Vagina (tissue), 2 donors: ENCODE measurements around the gene MRPL50. TPM values are rescaled to one million over a fixed set of nuclear protein-coding genes. Genes with fewer than 3 reads are reported as not detected.
"Not testable (repeated sequence)": the region's sequence is repeated elsewhere in the genome, so short reads cannot be mapped to it uniquely, and the experiment has no call there.

Experiments
- DNase-seq, 2 donors: peaks; one replicate each; pipeline ENCODE4 v3.0.0-alpha.2; 2017; ENCODE audit errors: extremely low spot score in 2 of 2
- H3K27ac ChIP-seq: fragments of 200-600 bp; sonication (generic); one replicate; pipeline ENCODE4 v1.5.1; 2019
- H3K27me3 ChIP-seq: fragments of 200-600 bp; sonication (generic); one replicate; pipeline ENCODE4 v1.5.1; 2019
- H3K36me3 ChIP-seq, 2 donors: fragments of 200-600 bp; sonication (generic); one replicate each; pipeline ENCODE4 v1.5.1; 2017 to 2019
- H3K4me1 ChIP-seq: fragments of 200-600 bp; sonication (generic); one replicate; pipeline ENCODE4 v1.5.1; 2019
- H3K4me3 ChIP-seq, 2 donors: fragments of 200-600 bp; sonication (generic); 1 replicate in 1 of 2; 2 replicates in 1 of 2; pipeline ENCODE4 v1.5.1; 2016 to 2019
- H3K9me3 ChIP-seq: fragments of 200-600 bp; sonication (generic); one replicate; pipeline ENCODE4 v1.5.1; 2019
- CTCF ChIP-seq, 3 experiments: fragments of 450-650 bp in 2 of 3; fragments of 200-600 bp in 1 of 3; sonication (generic) in 1 of 3; IDR thresholded peaks; one replicate each; pipeline ENCODE4 v1.5.1; 2017 to 2019; ENCODE audit warnings: antibody characterized with exemption in 3 of 3, mild to moderate bottlenecking in 2 of 3, moderate library complexity in 2 of 3
- POLR2A ChIP-seq, 2 donors: fragments of 450-650 bp; IDR thresholded peaks; one replicate each; pipeline ENCODE4 v1.6.1; 2017; ENCODE audit warnings: antibody characterized with exemption in 2 of 2, mild to moderate bottlenecking in 2 of 2, moderate library complexity in 2 of 2
- POLR2AphosphoS5 ChIP-seq, 2 donors: sonication (generic); formaldehyde crosslinking; IDR thresholded peaks; one replicate each; pipeline ENCODE4 v1.9.0; 2017; ENCODE audit warnings: antibody characterized with exemption in 2 of 2, mild to moderate bottlenecking in 2 of 2, low read depth in 1 of 2; ENCODE audit not compliant: insufficient read depth in 1 of 2
- intact Hi-C: fragments of 100-400 bp; cut with DNase I; formaldehyde crosslinking; loops from one replicate; pipeline ENCODE4 v1.15.1; 2023
- total RNA-seq: library from RNA; depleted of rRNA; stranded (reverse); fragments of >200 nt; gene quantifications from one replicate; pipeline ENCODE4 v1.2.3, GENCODE V29; 2016

The MRPL50 gene
- total RNA-seq, 1 donor from 2014 or later, result 8.8 TPM

- Histone ChIP-seq H3K27ac (no peak overlapping the region), H3K9me3 (no peaks in the 10 kb centered on the region), H3K4me3 (no peak overlapping the region), H3K4me1 (peaks cover 27% of the 10 kb centered on the region), H3K36me3 (peaks cover 0 to 11% of the 10 kb centered on the region in 2 donors), H3K27me3 (no peaks in the 10 kb centered on the region)
- no peak for DNase-seq
- intact Hi-C loops, result loop anchor here (10.0 kb wide), 1 partner anchor 140 kb away; the partner anchor contains the start of gene RNF20
- no peak for TF ChIP-seq CTCF (IDR thresholded peaks at IDR 0.05)
- TF ChIP-seq POLR2AphosphoS5 (IDR thresholded peaks at IDR 0.05; ENCODE audit: insufficient read depth in 1 of 2, low read depth in 1 of 2), result no peak
- no peak for TF ChIP-seq POLR2A (IDR thresholded peaks at IDR 0.05)
Measured at GRCh38 chr9:101394687-101395086, 3.7 kb downstream of the MRPL50 start.

GRCh38 chr9:101393135-101393534, 5.3 kb downstream of the MRPL50 start:
- H3K36me3 ChIP-seq, result peaks cover 0 to 18% of the 10 kb centered on the region in 2 donors
- TF ChIP-seq POLR2A (IDR thresholded peaks at IDR 0.05) (no peak), POLR2AphosphoS5 (IDR thresholded peaks at IDR 0.05; ENCODE audit: insufficient read depth in 1 of 2, low read depth in 1 of 2) (no peak), CTCF (IDR thresholded peaks at IDR 0.05) (no peak)
- no peaks in the 10 kb centered on the region for H3K27me3 ChIP-seq
- DNase-seq, result no peak
- H3K9me3 ChIP-seq, result no peaks in the 10 kb centered on the region
- no peak overlapping the region for H3K27ac ChIP-seq
- H3K4me3 ChIP-seq, result no peak overlapping the region
- peaks cover 21% of the 10 kb centered on the region for H3K4me1 ChIP-seq
- intact Hi-C loops, result loop anchor here (10.0 kb wide), 1 partner anchor 142 kb away; the partner anchor contains the start of gene RNF20

DNA sequence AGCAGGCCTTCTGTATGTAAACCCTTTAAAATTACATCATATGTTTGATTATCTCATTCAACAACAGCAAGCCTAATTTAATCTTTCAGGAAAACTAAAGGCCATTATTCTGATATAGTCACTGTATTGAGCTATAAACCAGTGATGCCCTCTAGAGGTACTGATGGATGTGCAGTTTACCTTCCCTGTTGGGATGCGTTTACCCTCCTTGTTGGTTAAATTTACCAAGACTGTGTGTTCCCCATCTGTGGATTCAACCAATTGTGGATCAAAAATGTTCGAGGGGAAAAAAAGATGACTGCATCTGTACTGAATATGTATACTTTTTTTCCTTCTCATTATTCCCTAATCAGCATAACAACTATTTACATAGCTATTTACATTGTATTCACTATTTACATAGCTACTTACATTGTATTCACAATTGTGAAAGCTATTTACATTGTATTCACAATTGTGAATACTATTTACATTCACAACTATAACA, 9.9 kb downstream of the MRPL50 start:
- TF ChIP-seq POLR2A (IDR thresholded peaks at IDR 0.05) (no peak), CTCF (IDR thresholded peaks at IDR 0.05) (no peak), POLR2AphosphoS5 (IDR thresholded peaks at IDR 0.05; ENCODE audit: insufficient read depth in 1 of 2, low read depth in 1 of 2) (no peak)
- intact Hi-C loops, result no loop called here
- Histone ChIP-seq H3K4me1 (no peaks in the 10 kb centered on the region), H3K27ac (no peak overlapping the region), H3K36me3 (peaks cover 0 to 18% of the 10 kb centered on the region in 2 donors), H3K27me3 (no peaks in the 10 kb centered on the region), H3K9me3 (no peaks in the 10 kb centered on the region), H3K4me3 (no peak overlapping the region)
- no peak for DNase-seq

DNA sequence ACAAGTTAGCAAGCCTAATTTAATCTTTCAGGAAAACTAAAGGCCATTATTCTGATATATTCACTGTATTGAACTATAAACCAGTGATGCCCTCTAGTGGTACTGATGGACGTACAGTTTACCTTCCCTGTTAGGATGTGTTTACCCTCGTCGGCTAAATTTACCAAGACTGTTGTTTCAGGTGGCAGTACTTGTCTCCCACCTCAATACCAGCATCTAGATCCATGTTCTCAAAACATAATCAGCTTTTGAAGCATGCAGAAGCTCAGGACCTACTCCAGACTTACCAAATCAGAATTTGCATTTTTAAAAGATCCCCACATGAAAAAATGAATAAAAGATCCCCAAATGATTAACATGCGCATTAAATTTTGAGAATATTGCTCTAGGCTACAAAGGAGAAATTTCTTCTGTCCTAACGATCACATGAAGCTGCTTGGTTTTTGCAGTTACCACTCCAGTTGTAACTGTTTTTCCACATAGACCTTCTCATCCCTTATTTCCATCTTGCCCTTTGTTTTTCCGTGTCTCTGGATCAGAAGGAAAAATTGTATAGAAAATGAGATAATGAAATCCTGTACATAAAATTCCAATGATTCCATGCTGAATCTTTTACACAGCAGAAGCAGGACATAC, 10.4 kb downstream of the MRPL50 start:
- Histone ChIP-seq H3K27ac (no peak overlapping the region), H3K27me3 (no peaks in the 10 kb centered on the region), H3K4me3 (no peak overlapping the region), H3K9me3 (no peaks in the 10 kb centered on the region), H3K4me1 (no peaks in the 10 kb centered on the region), H3K36me3 (peaks cover 0 to 18% of the 10 kb centered on the region in 2 donors)
- TF ChIP-seq POLR2A (IDR thresholded peaks at IDR 0.05), result no peak
- no peak for TF ChIP-seq CTCF (IDR thresholded peaks at IDR 0.05)
- TF ChIP-seq POLR2AphosphoS5 (IDR thresholded peaks at IDR 0.05; ENCODE audit: insufficient read depth in 1 of 2, low read depth in 1 of 2), result no peak
- no peak for DNase-seq
- intact Hi-C loops, result no loop called here

- H3K27ac ChIP-seq, H3K9me3 ChIP-seq, H3K4me1 ChIP-seq, H3K27me3 ChIP-seq, DNase-seq, H3K4me3 ChIP-seq, intact Hi-C loops: not testable (repeated sequence)
- peaks cover 0 to 11% of the 10 kb centered on the region in 2 donors for H3K36me3 ChIP-seq
Measured at GRCh38 chr9:101384873-101385536, 13.4 kb downstream of the MRPL50 start, which contains the start of gene BAAT. Gene BAAT, minus strand, starts transcription at chr9:101385006. Its CDS starts 13,602 bp downstream, at chr9:101371404.
